ENCODE results near the gene SFMBT1.

SFMBT1 gene

GRCh38 chr3:53072653-53073552 lies 27.0 kb upstream of the SFMBT1 start:
- Histone ChIP-seq H2AFZ (ENCODE audit: low read depth) (peak overlapping the region; percentile 95), H3K27ac (peak overlapping the region; percentile 30; the same call in 1 of the 2 replicates), H3K27me3 (ENCODE audit: insufficient read depth, low read depth) (no peaks in the 10 kb centered on the region), H3K36me3 (ENCODE audit: insufficient read depth) (no peaks in the 10 kb centered on the region), H3K9ac (peak overlapping the region; percentile 74), H3K4me3 (IDR thresholded peaks at IDR 0.05; ENCODE audit: insufficient read depth, low read depth, low read length) (peak overlapping the region; percentile 85), H3K4me1 (ENCODE audit: low read depth, poor library complexity, severe bottlenecking) (peaks cover 8% of the 10 kb centered on the region), H3K79me2 (ENCODE audit: insufficient read depth, low read depth) (no peaks in the 10 kb centered on the region), H4K20me1 (ENCODE audit: insufficient read depth) (no peaks in the 10 kb centered on the region), H3K4me2 (peak overlapping the region; percentile 96)
- TF ChIP-seq CTCF (conservative IDR thresholded peaks at IDR 0.05; ENCODE audit: low read depth, low read length), result peak; percentile 84

GRCh38 chr3:53071882-53072431 lies 26.1 kb upstream of the SFMBT1 start:
- H3K4me3 ChIP-seq (IDR thresholded peaks at IDR 0.05; ENCODE audit: insufficient read depth, low read depth, low read length), result no peak overlapping the region
- H4K20me1 ChIP-seq (ENCODE audit: insufficient read depth), result no peaks in the 10 kb centered on the region
- H3K4me2 ChIP-seq, result peak overlapping the region; percentile 96
- H3K27me3 ChIP-seq (ENCODE audit: insufficient read depth, low read depth), result no peaks in the 10 kb centered on the region
- no peak overlapping the region for H3K9ac ChIP-seq
- no peak overlapping the region for H3K27ac ChIP-seq
- H3K4me1 ChIP-seq (ENCODE audit: low read depth, poor library complexity, severe bottlenecking), result peaks cover 8% of the 10 kb centered on the region
- no peaks in the 10 kb centered on the region for H3K36me3 ChIP-seq (ENCODE audit: insufficient read depth)
- no peaks in the 10 kb centered on the region for H3K79me2 ChIP-seq (ENCODE audit: insufficient read depth, low read depth)
- no peak for TF ChIP-seq CTCF (conservative IDR thresholded peaks at IDR 0.05; ENCODE audit: low read depth, low read length)
- H2AFZ ChIP-seq (ENCODE audit: low read depth), result peak overlapping the region; percentile 95; the same call in 1 of the 2 replicates

GRCh38 chr3:53069422-53070068 lies 23.7 kb upstream of the SFMBT1 start:
- H3K4me3 ChIP-seq (IDR thresholded peaks at IDR 0.05; ENCODE audit: insufficient read depth, low read depth, low read length), result no peak overlapping the region
- H3K9ac ChIP-seq, result no peak overlapping the region
- H3K27ac ChIP-seq, result no peak overlapping the region
- no peak for TF ChIP-seq CTCF (conservative IDR thresholded peaks at IDR 0.05; ENCODE audit: low read depth, low read length)
- no peaks in the 10 kb centered on the region for H3K27me3 ChIP-seq (ENCODE audit: insufficient read depth, low read depth)
- no peak overlapping the region for H3K4me2 ChIP-seq
- peaks cover 8% of the 10 kb centered on the region for H3K4me1 ChIP-seq (ENCODE audit: low read depth, poor library complexity, severe bottlenecking)
- H2AFZ ChIP-seq (ENCODE audit: low read depth), result no peak overlapping the region
- no peaks in the 10 kb centered on the region for H3K36me3 ChIP-seq (ENCODE audit: insufficient read depth)
- no peaks in the 10 kb centered on the region for H4K20me1 ChIP-seq (ENCODE audit: insufficient read depth)
- no peaks in the 10 kb centered on the region for H3K79me2 ChIP-seq (ENCODE audit: insufficient read depth, low read depth)

- Histone ChIP-seq H3K9ac (no peak overlapping the region), H3K4me3 (IDR thresholded peaks at IDR 0.05; ENCODE audit: insufficient read depth, low read depth, low read length) (no peak overlapping the region), H3K27me3 (ENCODE audit: insufficient read depth, low read depth) (no peaks in the 10 kb centered on the region), H2AFZ (ENCODE audit: low read depth) (no peak overlapping the region), H3K27ac (no peak overlapping the region), H3K79me2 (ENCODE audit: insufficient read depth, low read depth) (no peaks in the 10 kb centered on the region), H3K36me3 (ENCODE audit: insufficient read depth) (no peaks in the 10 kb centered on the region), H3K4me1 (ENCODE audit: low read depth, poor library complexity, severe bottlenecking) (peaks cover 6% of the 10 kb centered on the region), H3K4me2 (no peak overlapping the region), H4K20me1 (ENCODE audit: insufficient read depth) (no peaks in the 10 kb centered on the region)
- no peak for TF ChIP-seq CTCF (conservative IDR thresholded peaks at IDR 0.05; ENCODE audit: low read depth, low read length)
These were observed 22.3 kb upstream of the SFMBT1 start for GRCh38 chr3:53068176-53068575.

Data from KMS-11 (cell line).